ENCODE data around the gene HSFX1.
"Not testable (repeated sequence)": the region's sequence is repeated elsewhere in the genome, so short reads cannot be mapped to it uniquely, and the experiment has no call there.

- not testable (repeated sequence) for TF ChIP-seq CTCF (IDR thresholded peaks at IDR 0.05); POLR2A (IDR thresholded peaks at IDR 0.05); EP300 (IDR thresholded peaks at IDR 0.05; ENCODE audit: low read depth); POLR2AphosphoS5 (IDR thresholded peaks at IDR 0.05)
Observed at GRCh38 chrX:149761858-149762674, 11.8 kb upstream of the HSFX1 start.
